Astrocyte of the spinal cord (primary cell): ENCODE results near the gene CHIT1.

Source experiments
- DNase-seq: peaks from one replicate; pipeline ENCODE4 v3.0.0; 2011; ENCODE audit warnings: low read depth, low spot score
- H3K4me3 ChIP-seq: 2 replicates; pipeline ENCODE4 v1.5.1; 2011; ENCODE audit warnings: low read depth, mild to moderate bottlenecking, low read length, moderate library complexity
- CTCF ChIP-seq: IDR thresholded peaks from 2 replicates; pipeline ENCODE4 v1.5.1; 2012; ENCODE audit warnings: low read depth, mild to moderate bottlenecking, low read length, inconsistent platforms
- in situ Hi-C: cut with HindIII; loops from 2 replicates; pipeline ENCODE4 v1.10.0; 2017; ENCODE audit warnings: low sequenced_read_pairs

CHIT1 gene

DNA sequence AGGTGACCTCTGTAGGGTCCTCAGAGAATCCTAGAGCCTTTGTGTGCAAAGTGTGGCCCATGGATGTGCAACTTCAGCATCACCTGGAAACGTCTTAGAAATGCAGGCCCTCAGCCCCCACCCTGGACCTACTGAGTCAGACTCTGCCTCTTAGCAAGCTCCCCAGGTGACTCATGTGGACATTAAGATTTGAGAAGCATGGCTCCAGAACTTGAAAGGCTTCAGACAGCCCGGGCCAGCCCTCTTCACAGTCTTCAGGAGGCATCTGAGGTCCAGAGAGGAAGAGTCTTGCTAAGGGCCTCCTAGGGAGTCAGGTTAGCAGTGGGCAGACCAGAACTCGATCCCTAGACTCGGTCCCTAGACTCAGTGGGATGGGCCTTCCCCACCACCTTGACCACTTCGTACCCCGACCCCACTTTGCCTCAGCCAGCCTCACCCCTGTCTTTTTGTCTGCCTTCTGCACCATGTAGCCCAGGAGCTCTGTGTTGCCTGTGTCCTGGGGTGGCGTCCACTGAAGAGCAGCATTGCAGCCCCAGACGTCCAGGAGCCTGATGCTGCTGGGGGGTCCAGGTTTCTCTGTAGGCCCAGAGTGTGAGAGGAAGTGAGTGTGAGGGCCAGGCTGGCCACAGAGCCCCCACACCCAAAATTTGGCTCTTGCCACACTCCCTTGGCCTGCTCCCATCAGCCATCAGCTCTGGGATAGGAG is 58.7 kb downstream of the CHIT1 start:
- DNase-seq, result no peak
- no peak overlapping the region for H3K4me3 ChIP-seq
- in situ Hi-C loops, result no loop called here
- TF ChIP-seq CTCF, result no peak

DNA sequence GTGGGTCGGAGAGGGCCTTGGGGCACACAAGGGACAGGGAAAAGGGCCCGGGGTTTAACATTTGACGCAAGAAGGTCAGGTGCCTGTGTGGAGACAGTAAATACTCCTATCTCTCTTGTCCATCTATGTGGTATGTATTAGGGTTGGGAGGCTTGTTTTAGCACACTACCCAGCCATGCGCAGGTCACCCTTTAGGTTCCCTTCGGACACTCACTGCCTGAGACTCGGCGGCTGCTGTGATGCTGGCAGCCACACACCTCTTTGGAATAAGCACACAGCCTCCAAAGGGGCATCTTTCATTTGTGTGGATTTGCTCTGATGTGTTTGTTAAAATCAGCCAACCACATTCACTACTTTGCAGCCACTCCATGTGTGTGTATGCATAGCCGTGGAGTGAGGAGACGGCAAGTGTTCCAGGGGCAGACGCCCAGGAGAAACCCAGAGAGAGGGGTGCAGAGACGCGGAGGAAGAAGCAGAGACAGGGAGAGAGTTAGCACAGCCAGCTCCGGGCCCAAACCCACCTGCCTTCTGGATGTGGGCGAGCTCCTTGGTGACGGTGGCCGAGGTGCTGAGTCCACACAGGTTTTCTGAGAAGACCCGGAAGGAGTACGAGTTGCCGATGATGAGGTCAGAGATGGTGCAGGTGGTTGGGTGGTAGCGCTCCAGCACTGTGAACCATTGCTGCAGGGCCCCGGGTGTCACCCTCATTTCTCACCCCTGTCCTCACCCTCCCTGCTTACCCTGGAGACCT is 59.5 kb downstream of the CHIT1 start:
- no peak for TF ChIP-seq CTCF
- in situ Hi-C loops, result no loop called here

DNA sequence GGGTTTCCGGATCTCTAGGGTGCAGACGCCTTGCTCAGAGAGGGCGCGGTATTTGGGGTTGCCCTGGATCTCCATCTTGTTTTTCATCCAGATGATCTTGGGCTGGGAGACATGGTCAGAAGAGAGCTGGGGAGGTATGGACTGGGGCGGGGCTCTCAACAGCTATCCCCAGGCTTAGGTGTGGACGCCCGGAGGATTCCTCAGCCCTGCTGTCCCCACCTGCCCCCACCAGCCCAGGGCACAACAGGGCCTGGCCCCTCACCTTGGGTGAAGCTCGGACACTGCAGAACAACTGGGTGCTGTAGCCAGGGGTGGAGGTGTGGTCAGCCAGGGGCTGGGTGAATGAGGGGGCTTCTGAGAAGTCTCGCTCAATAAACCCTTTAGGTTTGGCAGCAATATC is 60.5 kb downstream of the CHIT1 start:
- in situ Hi-C loops, result no loop called here
- no peak overlapping the region for H3K4me3 ChIP-seq
- no peak for DNase-seq
- TF ChIP-seq CTCF, result no peak

More for the DNA sequence above, 59.5 kb downstream of the CHIT1 start:
- no peak overlapping the region for H3K4me3 ChIP-seq
- no peak for DNase-seq

DNA sequence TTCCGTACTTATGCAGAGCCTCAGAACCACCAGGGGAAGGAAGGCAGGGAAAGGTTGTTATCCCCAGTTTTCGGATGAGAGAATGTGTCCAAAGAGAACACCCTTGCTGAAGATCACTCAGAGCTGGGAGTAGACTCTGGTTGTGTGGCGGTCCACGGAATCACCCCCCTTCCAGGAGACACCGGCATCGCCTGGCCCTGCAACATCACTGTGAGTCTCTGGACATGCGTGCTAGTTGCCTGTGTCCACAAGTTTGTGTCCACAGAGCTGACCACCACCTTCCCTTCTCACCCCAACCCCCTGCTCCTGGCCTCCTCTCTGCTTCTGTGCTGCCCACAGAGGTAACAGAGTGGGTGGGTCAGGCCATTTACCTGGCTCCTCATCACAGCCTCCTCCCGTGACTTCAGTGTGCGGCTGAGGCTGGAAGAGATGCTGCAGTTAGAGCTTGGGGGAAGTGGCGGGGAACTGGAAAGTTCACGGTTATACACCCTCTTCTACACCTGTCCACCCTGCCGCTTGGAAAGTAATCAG is 61.2 kb downstream of the CHIT1 start:
- TF ChIP-seq CTCF, result no peak
- in situ Hi-C loops, result no loop called here
- H3K4me3 ChIP-seq, result no peak overlapping the region
- no peak for DNase-seq

GRCh38 chr1:203167913-203168200 is 61.6 kb downstream of the CHIT1 start:
- in situ Hi-C loops, result no loop called here

More at GRCh38 chr1:203167913-203168200, 61.6 kb downstream of the CHIT1 start:
- no peak for TF ChIP-seq CTCF
- no peak for DNase-seq
- H3K4me3 ChIP-seq, result no peak overlapping the region
